GM12878 (cell line): Measurements from ENCODE around the gene GRIK5. TPM values are rescaled to one million over a fixed set of nuclear protein-coding genes. Genes with fewer than 3 reads are reported as not detected.

Experiments
- ATAC-seq: fragments of 200-7000 bp; cut with Tn5 transposase; 3 replicates; pipeline ENCODE4 v1.9.1; 2020; ENCODE audit warnings: mild to moderate bottlenecking, moderate library complexity
- BruUV-seq: library from RNA; stranded (reverse); fragments of 400-500 nt; replicated peaks from 2 replicates; lab custom pipeline; 2021; lab: Mats Ljungman, UMichigan
- CTCF ChIA-PET: fragments of 300-600 bp; sonication (Branson Sonifier 250); formaldehyde crosslinking; extraction: SDS; loops from one replicate; lab custom pipeline; 2021; ENCODE audit warnings: inconsistent platforms; lab: Yijun Ruan, JAX
- POLR2A ChIA-PET: fragments of 350-600 bp; formaldehyde crosslinking; extraction: SDS; loops from one replicate; lab custom pipeline; 2021; ENCODE audit warnings: inconsistent platforms; lab: Charles Lee
- RAD21 ChIA-PET: fragments of 300-600 bp; sonication (Branson Sonifier 250); formaldehyde crosslinking; loops from one replicate; lab custom pipeline; 2023; ENCODE audit warnings: antibody characterized with exemption; ENCODE audit not compliant: unreplicated experiment; lab: Charles Lee
- SMC1A ChIA-PET: fragments of 300-600 bp; sonication (Branson Sonifier 250); formaldehyde crosslinking; loops from one replicate; lab custom pipeline; 2023; ENCODE audit not compliant: unreplicated experiment, uncharacterized antibody; lab: Charles Lee
- DNase-seq: peaks from one replicate; pipeline ENCODE4 v3.0.0-alpha.2; 2011; ENCODE audit warnings: low read depth, low spot score
- FAIRE-seq: peaks from 3 replicates; lab custom pipeline; 2011; peaks lifted over from hg19 to GRCh38; lab: Jason Lieb, UNC
- H2AFZ ChIP-seq: 2 replicates; pipeline ENCODE4 v1.6.0; 2011; ENCODE audit warnings: low read depth, low read length, control low read depth; ENCODE audit not compliant: control insufficient read depth
- H3K27ac ChIP-seq: 2 replicates; pipeline ENCODE4 v1.5.1; 2011; ENCODE audit warnings: control low read depth; ENCODE audit not compliant: control insufficient read depth, insufficient read depth
- H3K27me3 ChIP-seq, 2 experiments: replicated peaks in 1 of 2; 2 replicates each; pipeline versions ENCODE4 v1.6.0 to v1.6.1; 2011; ENCODE audit warnings: low read length in 1 of 2; ENCODE audit not compliant: control insufficient read depth in 2 of 2, insufficient read depth in 2 of 2
- H3K36me3 ChIP-seq, 2 experiments: 2 replicates each; pipeline ENCODE4 v1.5.1; 2011; ENCODE audit warnings: low read length in 1 of 2; ENCODE audit not compliant: control insufficient read depth in 2 of 2, insufficient read depth in 2 of 2
- H3K4me1 ChIP-seq: 2 replicates; pipeline ENCODE4 v1.6.1; 2011; ENCODE audit warnings: mild to moderate bottlenecking, low read length, moderate library complexity, mixed read lengths; ENCODE audit not compliant: control insufficient read depth, insufficient read depth
- H3K4me2 ChIP-seq: 2 replicates; pipeline ENCODE4 v1.6.0; 2011; ENCODE audit warnings: control low read depth; ENCODE audit not compliant: control insufficient read depth, insufficient read depth
- H3K4me3 ChIP-seq: fragments of 200-600 bp; sonication (generic); 2 replicates; pipeline ENCODE4 v1.5.1; 2016
- H3K79me2 ChIP-seq: 2 replicates; pipeline ENCODE4 v1.6.0; 2011; ENCODE audit warnings: low read length; ENCODE audit not compliant: control insufficient read depth, insufficient read depth
- H3K9ac ChIP-seq: 2 replicates; pipeline ENCODE4 v1.8.0; 2011; ENCODE audit warnings: low read length, control low read depth, mixed read lengths; ENCODE audit not compliant: control insufficient read depth, insufficient read depth
- H3K9me3 ChIP-seq: replicated peaks from 3 replicates; pipeline ENCODE4 v1.5.1; 2011; ENCODE audit warnings: mild to moderate bottlenecking, low read length; ENCODE audit not compliant: control insufficient read depth, insufficient read depth
- H4K20me1 ChIP-seq: 2 replicates; pipeline ENCODE4 v1.6.0; 2011; ENCODE audit not compliant: control insufficient read depth, insufficient read depth
- CBFB ChIP-seq: IDR thresholded peaks from 2 replicates; pipeline ENCODE4 v1.6.1; 2016; ENCODE audit warnings: antibody characterized with exemption, low read depth
- CBX3 ChIP-seq: fragments of 200-600 bp; sonication (generic); IDR thresholded peaks from 2 replicates; pipeline ENCODE4 v1.6.1; 2016; ENCODE audit warnings: low read depth, borderline replicate concordance
- CHD2 ChIP-seq: IDR thresholded peaks from 2 replicates; pipeline ENCODE4 v1.6.1; 2011; ENCODE audit warnings: low read depth, low read length, improper control_type of control experiment, borderline replicate concordance
- CUX1 ChIP-seq: IDR thresholded peaks from 2 replicates; pipeline ENCODE4 v1.6.1; 2012; ENCODE audit warnings: improper control_type of control experiment, low read depth, low read length; ENCODE audit not compliant: insufficient replicate concordance
- IRF4 ChIP-seq: IDR thresholded peaks from 2 replicates; pipeline ENCODE4 v1.6.1; 2011; ENCODE audit warnings: low read depth, low read length
- NKRF ChIP-seq: fragments of 450-650 bp; conservative IDR thresholded peaks from 2 replicates; pipeline ENCODE4 v1.6.1; 2017; ENCODE audit warnings: mild to moderate bottlenecking, moderate library complexity
- RAD51 ChIP-seq: fragments of 450-650 bp; IDR thresholded peaks from 2 replicates; pipeline ENCODE4 v1.6.1; 2016; ENCODE audit warnings: moderate library complexity, mild to moderate bottlenecking, inconsistent platforms
- ZNF274 ChIP-seq: IDR thresholded peaks from one replicate; pipeline ENCODE4 v1.8.0; 2011; ENCODE audit not compliant: insufficient read length, insufficient read depth
- ZNF384 ChIP-seq: IDR thresholded peaks from 2 replicates; pipeline ENCODE4 v1.6.1; 2012; ENCODE audit warnings: low read depth, mild to moderate bottlenecking, low read length, improper control_type of control experiment, borderline replicate concordance
- ZNF622 ChIP-seq: fragments of 450-650 bp; IDR thresholded peaks from 2 replicates; pipeline ENCODE4 v1.6.1; 2017; ENCODE audit warnings: mild to moderate bottlenecking, inconsistent platforms
- WGBS: methylation state at CpG from one replicate; pipeline ENCODE4 v1.1.6; 2016; ENCODE audit warnings: low lambda C conversion rate; ENCODE audit not compliant: insufficient replicate concordance, insufficient coverage; ENCODE audit errors: missing lambda C conversion rate; 5-methylcytosine and 5-hydroxymethylcytosine counted together
- in situ Hi-C: fragments of 300-500 bp; cut with MboI; formaldehyde crosslinking; loops from 9 replicates; pipeline ENCODE4 v1.14.3; 2018; ENCODE audit warnings: mixed read lengths
- intact Hi-C: fragments of 100-400 bp; cut with micrococcal nuclease; formaldehyde crosslinking; loops from one replicate; pipeline ENCODE4 v1.14.2; 2022; ENCODE audit not compliant: unreplicated experiment
- polyA plus RNA-seq, 11 experiments: library from polyadenylated mRNA; depleted of rRNA in 4 of 11; unstranded in 6 of 11; stranded (reverse) in 5 of 11; fragments of >200 nt; fragmentation: Nextera tagmentation in 4 of 11; fragmentation: Illumina TruSeq in 1 of 11; extraction: Ambion mirVana in 4 of 11; extraction: Trizol in 1 of 11; gene quantifications; 1 replicate in 1 of 11; 2 replicates in 10 of 11; pipeline versions ENCODE4 v1.2.1 to v1.2.3, GENCODE V29; 2011 to 2016; ENCODE audit warnings: inconsistent platforms in 2 of 11, missing spikeins in 2 of 11, low read depth in 1 of 11
- total RNA-seq, 4 experiments: library from RNA; depleted of rRNA in 3 of 4; stranded (reverse); fragments of >200 nt in 3 of 4; fragmentation: Illumina TruSeq in 1 of 4; extraction: Trizol in 1 of 4; gene quantifications; 2 replicates each; pipeline versions ENCODE4 v1.2.1 to v1.2.3, GENCODE V29; 2013 to 2021
- TF ChIP-seq, protein P1 (sequence below): fragments of 150-350 bp; IDR thresholded peaks from 2 replicates; pipeline ENCODE4 v1.6.1; 2016; ENCODE audit warnings: low read depth, low read length
- TF ChIP-seq, protein P2 (sequence below): fragments of 450-650 bp; IDR thresholded peaks from 2 replicates; pipeline ENCODE4 v1.6.1; 2014; ENCODE audit warnings: mild to moderate bottlenecking

The GRIK5 gene
- total and polyA plus RNA-seq, 10 of the 15 experiments (the other 5 are each of a cell fraction or from before 2014, with no cell fraction given), result 0.03 to 0.23 (median 0.07) TPM; not detected in 3

DNA sequence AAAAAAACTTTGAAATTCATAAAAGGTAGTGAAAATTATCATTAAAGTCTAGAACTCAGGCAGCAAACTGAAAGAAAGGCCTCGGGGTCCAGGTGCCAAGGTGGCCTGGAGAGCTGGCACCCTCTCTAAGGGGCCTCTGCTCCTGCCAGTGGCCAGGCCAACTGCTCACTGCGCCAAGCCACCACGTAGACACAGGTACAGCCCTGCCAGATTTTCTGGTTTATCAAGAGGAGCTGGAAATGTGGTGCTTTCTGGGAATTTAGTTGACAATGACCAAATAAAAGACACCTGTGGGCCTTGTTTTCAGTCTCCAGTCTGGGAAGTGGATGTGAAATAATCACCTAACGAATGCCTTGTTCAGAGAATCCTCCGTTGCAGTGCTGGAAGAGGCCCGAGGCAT lies 28.8 kb upstream of the GRIK5 start:
- SMC1A ChIA-PET, result interaction anchor here (1.0 kb wide), 1 partner anchor 16 kb away, joined by 3 read pairs; no protein-coding TSS in a partner anchor
- DNase-seq (no peak), ATAC-seq (no peak), FAIRE-seq (no peak)
- Histone ChIP-seq H2AFZ (no peak overlapping the region), H3K4me3 (no peak overlapping the region), H3K9me3 (no peaks in the 10 kb centered on the region), H4K20me1 (no peaks in the 10 kb centered on the region), H3K4me1 (no peaks in the 10 kb centered on the region), H3K79me2 (no peaks in the 10 kb centered on the region), H3K4me2 (no peak overlapping the region), H3K36me3 (peaks cover 31% of the 10 kb centered on the region in 2 experiments), H3K27me3 (no peaks in the 10 kb centered on the region), H3K27ac (no peak overlapping the region), H3K9ac (no peak overlapping the region)
- no TSS peak for BruUV-seq
- CTCF ChIA-PET, result interaction anchor here (0.6 to 1.1 kb wide), 2 partner anchors 10 to 15 kb away, joined by 3 read pairs; no protein-coding TSS in a partner anchor
- POLR2A ChIA-PET, result no interaction called here
- in situ Hi-C loops (no loop called here), intact Hi-C loops (no loop called here)
- WGBS, result 100% methylated on average over 6 of the region's 6 CpGs
- RAD21 ChIA-PET, result no interaction called here
- no peak for TF ChIP-seq CBFB
- no peak for TF ChIP-seq NKRF
- TF ChIP-seq CUX1, result no peak
- no peak for TF ChIP-seq RAD51
- no peak for TF ChIP-seq ZNF622
- no peak for TF ChIP-seq IRF4
- TF ChIP-seq, protein P1, sequence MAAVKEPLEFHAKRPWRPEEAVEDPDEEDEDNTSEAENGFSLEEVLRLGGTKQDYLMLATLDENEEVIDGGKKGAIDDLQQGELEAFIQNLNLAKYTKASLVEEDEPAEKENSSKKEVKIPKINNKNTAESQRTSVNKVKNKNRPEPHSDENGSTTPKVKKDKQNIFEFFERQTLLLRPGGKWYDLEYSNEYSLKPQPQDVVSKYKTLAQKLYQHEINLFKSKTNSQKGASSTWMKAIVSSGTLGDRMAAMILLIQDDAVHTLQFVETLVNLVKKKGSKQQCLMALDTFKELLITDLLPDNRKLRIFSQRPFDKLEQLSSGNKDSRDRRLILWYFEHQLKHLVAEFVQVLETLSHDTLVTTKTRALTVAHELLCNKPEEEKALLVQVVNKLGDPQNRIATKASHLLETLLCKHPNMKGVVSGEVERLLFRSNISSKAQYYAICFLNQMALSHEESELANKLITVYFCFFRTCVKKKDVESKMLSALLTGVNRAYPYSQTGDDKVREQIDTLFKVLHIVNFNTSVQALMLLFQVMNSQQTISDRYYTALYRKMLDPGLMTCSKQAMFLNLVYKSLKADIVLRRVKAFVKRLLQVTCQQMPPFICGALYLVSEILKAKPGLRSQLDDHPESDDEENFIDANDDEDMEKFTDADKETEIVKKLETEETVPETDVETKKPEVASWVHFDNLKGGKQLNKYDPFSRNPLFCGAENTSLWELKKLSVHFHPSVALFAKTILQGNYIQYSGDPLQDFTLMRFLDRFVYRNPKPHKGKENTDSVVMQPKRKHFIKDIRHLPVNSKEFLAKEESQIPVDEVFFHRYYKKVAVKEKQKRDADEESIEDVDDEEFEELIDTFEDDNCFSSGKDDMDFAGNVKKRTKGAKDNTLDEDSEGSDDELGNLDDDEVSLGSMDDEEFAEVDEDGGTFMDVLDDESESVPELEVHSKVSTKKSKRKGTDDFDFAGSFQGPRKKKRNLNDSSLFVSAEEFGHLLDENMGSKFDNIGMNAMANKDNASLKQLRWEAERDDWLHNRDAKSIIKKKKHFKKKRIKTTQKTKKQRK, result no peak
- TF ChIP-seq ZNF274, result no peak
- no peak for TF ChIP-seq CBX3
- TF ChIP-seq, protein P2, sequence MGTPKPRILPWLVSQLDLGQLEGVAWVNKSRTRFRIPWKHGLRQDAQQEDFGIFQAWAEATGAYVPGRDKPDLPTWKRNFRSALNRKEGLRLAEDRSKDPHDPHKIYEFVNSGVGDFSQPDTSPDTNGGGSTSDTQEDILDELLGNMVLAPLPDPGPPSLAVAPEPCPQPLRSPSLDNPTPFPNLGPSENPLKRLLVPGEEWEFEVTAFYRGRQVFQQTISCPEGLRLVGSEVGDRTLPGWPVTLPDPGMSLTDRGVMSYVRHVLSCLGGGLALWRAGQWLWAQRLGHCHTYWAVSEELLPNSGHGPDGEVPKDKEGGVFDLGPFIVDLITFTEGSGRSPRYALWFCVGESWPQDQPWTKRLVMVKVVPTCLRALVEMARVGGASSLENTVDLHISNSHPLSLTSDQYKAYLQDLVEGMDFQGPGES, result no peak
- no peak for TF ChIP-seq CHD2
- TF ChIP-seq ZNF384, result no peak
